IgD-negative memory B cell (primary cell): Measurements from ENCODE around the gene GMDS. TPM values are rescaled to one million over a fixed set of nuclear protein-coding genes. Genes with fewer than 3 reads are reported as not detected.

Experiments
- H3K27ac Mint-ChIP-seq, 3 donors: one replicate each; pipeline ENCODE4 v1.8.0; 2020 to 2022; ENCODE audit warnings: mild to moderate bottlenecking in 3 of 3, mixed read lengths in 3 of 3, moderate library complexity in 1 of 3
- H3K27me3 Mint-ChIP-seq: one replicate; pipeline ENCODE4 v1.8.0; 2021; ENCODE audit warnings: mixed read lengths
- H3K36me3 Mint-ChIP-seq: one replicate; pipeline ENCODE4 v1.8.0; 2020; ENCODE audit warnings: mild to moderate bottlenecking, mixed read lengths
- H3K4me1 Mint-ChIP-seq, 3 donors: one replicate each; pipeline ENCODE4 v1.8.0; 2020 to 2022; ENCODE audit warnings: mixed read lengths in 3 of 3, mild to moderate bottlenecking in 1 of 3
- H3K4me3 Mint-ChIP-seq, 4 donors: one replicate each; pipeline ENCODE4 v1.8.0; 2020 to 2022; ENCODE audit warnings: mild to moderate bottlenecking in 4 of 4, mixed read lengths in 4 of 4, moderate library complexity in 3 of 4
- H3K9me3 Mint-ChIP-seq, 3 donors: one replicate each; pipeline ENCODE4 v1.8.0; 2020 to 2021; ENCODE audit warnings: mixed read lengths in 3 of 3, mild to moderate bottlenecking in 1 of 3
- polyA plus RNA-seq: library from polyadenylated mRNA; unstranded; fragments of 300-500 nt; fragmentation: Illumina TruSeq; gene quantifications from one replicate; pipeline ENCODE4 v1.2.3, GENCODE V29; 2021

Gene GMDS
- polyA plus RNA-seq, 1 donor from 2014 or later, result 17.0 TPM

- Mint-ChIP-seq H3K36me3 (peaks cover 10% of the 10 kb centered on the region), H3K27me3 (no peaks in the 10 kb centered on the region), H3K4me3 (no peak overlapping the region), H3K27ac (no peak overlapping the region), H3K4me1 (no peaks in the 10 kb centered on the region), H3K9me3 (peaks cover 0 to 18% (median 6%) of the 10 kb centered on the region in 3 donors)
Measured at GRCh38 chr6:1933292-1933691, 312.1 kb downstream of the GMDS start.

- Mint-ChIP-seq H3K27ac (no peak overlapping the region), H3K4me1 (no peaks in the 10 kb centered on the region), H3K9me3 (peaks cover 0 to 15% (median 6%) of the 10 kb centered on the region in 3 donors), H3K4me3 (no peak overlapping the region), H3K27me3 (no peaks in the 10 kb centered on the region), H3K36me3 (peaks cover 10% of the 10 kb centered on the region)
Measured at GRCh38 chr6:1931817-1932216, 313.6 kb downstream of the GMDS start.

- H3K27me3 Mint-ChIP-seq, result no peaks in the 10 kb centered on the region
- peaks cover 0 to 6% (median 2%) of the 10 kb centered on the region in 3 donors for H3K9me3 Mint-ChIP-seq
- H3K4me3 Mint-ChIP-seq, result no peak overlapping the region
- H3K27ac Mint-ChIP-seq, result no peak overlapping the region
- H3K36me3 Mint-ChIP-seq, result peaks cover 16% of the 10 kb centered on the region
- no peaks in the 10 kb centered on the region for H3K4me1 Mint-ChIP-seq
Measured at GRCh38 chr6:1930356-1930755, 315.0 kb downstream of the GMDS start.

- H3K4me1 Mint-ChIP-seq, result no peaks in the 10 kb centered on the region
- no peaks in the 10 kb centered on the region for H3K27me3 Mint-ChIP-seq
- no peak overlapping the region for H3K4me3 Mint-ChIP-seq
- no peak overlapping the region for H3K27ac Mint-ChIP-seq
- peaks cover 0 to 6% (median 2%) of the 10 kb centered on the region in 3 donors for H3K9me3 Mint-ChIP-seq
- H3K36me3 Mint-ChIP-seq, result peaks cover 16% of the 10 kb centered on the region
Measured at GRCh38 chr6:1929931-1930330, 315.5 kb downstream of the GMDS start.

- H3K27me3 Mint-ChIP-seq, result no peaks in the 10 kb centered on the region
- no peak overlapping the region for H3K27ac Mint-ChIP-seq
- H3K9me3 Mint-ChIP-seq, result peaks cover 0 to 1% (median 0%) of the 10 kb centered on the region in 3 donors
- H3K4me1 Mint-ChIP-seq, result no peaks in the 10 kb centered on the region
- H3K36me3 Mint-ChIP-seq, result peaks cover 16% of the 10 kb centered on the region
- H3K4me3 Mint-ChIP-seq, result no peak overlapping the region
Measured at GRCh38 chr6:1925743-1926430, 319.5 kb downstream of the GMDS start.

GRCh38 chr6:1923449-1923848, 322.0 kb downstream of the GMDS start:
- Mint-ChIP-seq H3K9me3 (peaks cover 0 to 1% (median 0%) of the 10 kb centered on the region in 3 donors), H3K27me3 (no peaks in the 10 kb centered on the region), H3K27ac (no peak overlapping the region), H3K36me3 (peaks cover 9% of the 10 kb centered on the region), H3K4me1 (no peaks in the 10 kb centered on the region), H3K4me3 (peak overlapping the region in 1 of 4 donors; percentile 34)

- H3K4me1 Mint-ChIP-seq, result peaks cover 0 to 5% (median 3%) of the 10 kb centered on the region in 3 donors
- H3K36me3 Mint-ChIP-seq, result peaks cover 10% of the 10 kb centered on the region
- H3K4me3 Mint-ChIP-seq, result peak overlapping the region in 1 of 4 donors; percentile 31
- H3K27me3 Mint-ChIP-seq, result no peaks in the 10 kb centered on the region
- no peaks in the 10 kb centered on the region for H3K9me3 Mint-ChIP-seq
- no peak overlapping the region for H3K27ac Mint-ChIP-seq
Measured at GRCh38 chr6:1917626-1918371, 327.6 kb downstream of the GMDS start.

- H3K27ac Mint-ChIP-seq, result no peak overlapping the region
- peaks cover 11% of the 10 kb centered on the region for H3K36me3 Mint-ChIP-seq
- H3K9me3 Mint-ChIP-seq, result no peaks in the 10 kb centered on the region
- no peak overlapping the region for H3K4me3 Mint-ChIP-seq
- no peaks in the 10 kb centered on the region for H3K27me3 Mint-ChIP-seq
- H3K4me1 Mint-ChIP-seq, result peaks cover 0 to 5% (median 3%) of the 10 kb centered on the region in 3 donors
Measured at GRCh38 chr6:1916334-1917070, 328.9 kb downstream of the GMDS start.

- H3K36me3 Mint-ChIP-seq, result peaks cover 11% of the 10 kb centered on the region
- H3K4me3 Mint-ChIP-seq, result no peak overlapping the region
- no peak overlapping the region for H3K27ac Mint-ChIP-seq
- H3K4me1 Mint-ChIP-seq, result peaks cover 0 to 5% (median 3%) of the 10 kb centered on the region in 3 donors
- H3K9me3 Mint-ChIP-seq, result no peaks in the 10 kb centered on the region
- H3K27me3 Mint-ChIP-seq, result no peaks in the 10 kb centered on the region
Measured at GRCh38 chr6:1915226-1915625, 330.2 kb downstream of the GMDS start.

GRCh38 chr6:1913577-1913976, 331.8 kb downstream of the GMDS start:
- no peaks in the 10 kb centered on the region for H3K27me3 Mint-ChIP-seq
- no peak overlapping the region for H3K27ac Mint-ChIP-seq
- peaks cover 11% of the 10 kb centered on the region for H3K36me3 Mint-ChIP-seq
- H3K9me3 Mint-ChIP-seq, result no peaks in the 10 kb centered on the region
- H3K4me1 Mint-ChIP-seq, result peaks cover 0 to 5% (median 3%) of the 10 kb centered on the region in 3 donors
- H3K4me3 Mint-ChIP-seq, result no peak overlapping the region

- no peak overlapping the region for H3K27ac Mint-ChIP-seq
- peaks cover 0 to 5% (median 3%) of the 10 kb centered on the region in 3 donors for H3K4me1 Mint-ChIP-seq
- H3K27me3 Mint-ChIP-seq, result no peaks in the 10 kb centered on the region
- H3K9me3 Mint-ChIP-seq, result no peaks in the 10 kb centered on the region
- peaks cover 11% of the 10 kb centered on the region for H3K36me3 Mint-ChIP-seq
- no peak overlapping the region for H3K4me3 Mint-ChIP-seq
Measured at GRCh38 chr6:1912731-1913130, 332.7 kb downstream of the GMDS start.

GRCh38 chr6:1911474-1911873, 333.9 kb downstream of the GMDS start:
- H3K27ac Mint-ChIP-seq, result no peak overlapping the region
- peaks cover 0 to 5% (median 3%) of the 10 kb centered on the region in 3 donors for H3K4me1 Mint-ChIP-seq
- no peak overlapping the region for H3K4me3 Mint-ChIP-seq
- H3K27me3 Mint-ChIP-seq, result no peaks in the 10 kb centered on the region
- peaks cover 10% of the 10 kb centered on the region for H3K36me3 Mint-ChIP-seq
- H3K9me3 Mint-ChIP-seq, result no peaks in the 10 kb centered on the region

GRCh38 chr6:1910621-1911407, 334.6 kb downstream of the GMDS start:
- Mint-ChIP-seq H3K27me3 (no peaks in the 10 kb centered on the region), H3K9me3 (no peaks in the 10 kb centered on the region), H3K4me3 (no peak overlapping the region), H3K36me3 (peaks cover 9% of the 10 kb centered on the region), H3K4me1 (peaks cover 0 to 5% (median 3%) of the 10 kb centered on the region in 3 donors), H3K27ac (no peak overlapping the region)

GRCh38 chr6:1908784-1909183, 336.6 kb downstream of the GMDS start:
- Mint-ChIP-seq H3K27ac (no peak overlapping the region), H3K4me1 (peaks cover 0 to 4% (median 3%) of the 10 kb centered on the region in 3 donors), H3K36me3 (peaks cover 7% of the 10 kb centered on the region), H3K9me3 (no peaks in the 10 kb centered on the region), H3K27me3 (no peaks in the 10 kb centered on the region), H3K4me3 (no peak overlapping the region)
